GM18511 (cell line): ENCODE results near the gene SNED1.

ENCODE experiments used
- ATAC-seq: cut with Tn5 transposase; IDR thresholded peaks from one replicate; pipeline ENCODE4 v1.9.1; 2021; ENCODE audit warnings: mild to moderate bottlenecking, moderate library complexity; ENCODE audit not compliant: unreplicated experiment

Gene SNED1

GRCh38 chr2:241142063-241142462 lies 143.6 kb downstream of the SNED1 start:
- ATAC-seq: no peak

- ATAC-seq: no peak
These were observed 144.2 kb downstream of the SNED1 start for GRCh38 chr2:241142593-241142992.
